ENCODE data around the gene NR0B2. TPM values are rescaled to one million over a fixed set of nuclear protein-coding genes. Genes with fewer than 3 reads are reported as not detected.

Gene NR0B2
- total and polyA plus RNA-seq, 9 donors, result 0.11 to 4.5 (median 0.38) TPM; not detected in 5

- H3K9me3 ChIP-seq (replicated peaks; ENCODE audit: control insufficient read depth, low read depth, low read length), result no peaks in the 10 kb centered on the region
- no peaks in the 10 kb centered on the region for H3K4me1 ChIP-seq (ENCODE audit: control insufficient read depth, insufficient read depth, low read length)
- H3K36me3 ChIP-seq (ENCODE audit: control insufficient read depth, insufficient read depth, low read length), result peaks cover 57% of the 10 kb centered on the region
- H3K27me3 ChIP-seq (ENCODE audit: control insufficient read depth, insufficient read depth, low read length), result no peaks in the 10 kb centered on the region
- H3K27ac ChIP-seq (ENCODE audit: low read length), result no peak overlapping the region
- 86% methylated on average over 2 of the region's 4 CpGs for WGBS (ENCODE audit: insufficient coverage)
- no peak overlapping the region for H3K4me3 ChIP-seq (ENCODE audit: low read length)
- no peak for DNase-seq
Observed at GRCh38 chr1:26938004-26938658, 24.4 kb upstream of the NR0B2 start.

- Histone ChIP-seq H3K9me3 (replicated peaks; ENCODE audit: control insufficient read depth, low read depth, low read length) (no peaks in the 10 kb centered on the region), H3K36me3 (ENCODE audit: control insufficient read depth, insufficient read depth, low read length) (peaks cover 53% of the 10 kb centered on the region), H3K27ac (ENCODE audit: low read length) (no peak overlapping the region), H3K27me3 (ENCODE audit: control insufficient read depth, insufficient read depth, low read length) (no peaks in the 10 kb centered on the region), H3K4me3 (ENCODE audit: low read length) (no peak overlapping the region), H3K4me1 (ENCODE audit: control insufficient read depth, insufficient read depth, low read length) (no peaks in the 10 kb centered on the region)
- WGBS (ENCODE audit: insufficient coverage), result 100% methylated on average over 3 of the region's 6 CpGs
- DNase-seq, result no peak
Observed at GRCh38 chr1:26936823-26937222, 23.0 kb upstream of the NR0B2 start.

- Histone ChIP-seq H3K4me3 (ENCODE audit: low read length) (no peak overlapping the region), H3K4me1 (ENCODE audit: control insufficient read depth, insufficient read depth, low read length) (no peaks in the 10 kb centered on the region), H3K36me3 (ENCODE audit: control insufficient read depth, insufficient read depth, low read length) (peaks cover 40% of the 10 kb centered on the region), H3K27me3 (ENCODE audit: control insufficient read depth, insufficient read depth, low read length) (no peaks in the 10 kb centered on the region), H3K27ac (ENCODE audit: low read length) (no peak overlapping the region), H3K9me3 (replicated peaks; ENCODE audit: control insufficient read depth, low read depth, low read length) (no peaks in the 10 kb centered on the region)
- WGBS (ENCODE audit: insufficient coverage), result no CpG with 5 or more reads among the region's 3 CpGs
- DNase-seq, result peak; percentile 35
Observed at GRCh38 chr1:26932531-26932930, 18.8 kb upstream of the NR0B2 start.

- Histone ChIP-seq H3K27me3 (ENCODE audit: control insufficient read depth, insufficient read depth, low read length) (no peaks in the 10 kb centered on the region), H3K36me3 (ENCODE audit: control insufficient read depth, insufficient read depth, low read length) (peaks cover 35% of the 10 kb centered on the region), H3K27ac (ENCODE audit: low read length) (no peak overlapping the region), H3K4me1 (ENCODE audit: control insufficient read depth, insufficient read depth, low read length) (peaks cover 17% of the 10 kb centered on the region), H3K9me3 (replicated peaks; ENCODE audit: control insufficient read depth, low read depth, low read length) (no peaks in the 10 kb centered on the region), H3K4me3 (ENCODE audit: low read length) (no peak overlapping the region)
- WGBS (ENCODE audit: insufficient coverage), result 89% methylated on average over 3 of the region's 3 CpGs
- no peak for DNase-seq
Observed at GRCh38 chr1:26923711-26924110, 9.9 kb upstream of the NR0B2 start.

GRCh38 chr1:26922901-26923300, 9.1 kb upstream of the NR0B2 start:
- peaks cover 17% of the 10 kb centered on the region for H3K4me1 ChIP-seq (ENCODE audit: control insufficient read depth, insufficient read depth, low read length)
- no peak overlapping the region for H3K4me3 ChIP-seq (ENCODE audit: low read length)
- no peaks in the 10 kb centered on the region for H3K27me3 ChIP-seq (ENCODE audit: control insufficient read depth, insufficient read depth, low read length)
- H3K27ac ChIP-seq (ENCODE audit: low read length), result no peak overlapping the region
- peaks cover 31% of the 10 kb centered on the region for H3K36me3 ChIP-seq (ENCODE audit: control insufficient read depth, insufficient read depth, low read length)
- DNase-seq, result no peak
- no peaks in the 10 kb centered on the region for H3K9me3 ChIP-seq (replicated peaks; ENCODE audit: control insufficient read depth, low read depth, low read length)
- no CpG with 5 or more reads among the region's 3 CpGs for WGBS (ENCODE audit: insufficient coverage)

- Histone ChIP-seq H3K27me3 (ENCODE audit: control insufficient read depth, insufficient read depth, low read length) (no peaks in the 10 kb centered on the region), H3K27ac (ENCODE audit: low read length) (no peak overlapping the region), H3K4me3 (ENCODE audit: low read length) (peak overlapping the region; percentile 93), H3K4me1 (ENCODE audit: control insufficient read depth, insufficient read depth, low read length) (peaks cover 17% of the 10 kb centered on the region), H3K9me3 (replicated peaks; ENCODE audit: control insufficient read depth, low read depth, low read length) (no peaks in the 10 kb centered on the region), H3K36me3 (ENCODE audit: control insufficient read depth, insufficient read depth, low read length) (peaks cover 29% of the 10 kb centered on the region)
- DNase-seq, result no peak
- WGBS (ENCODE audit: insufficient coverage), result 54% methylated on average over 4 of the region's 6 CpGs
Observed at GRCh38 chr1:26922431-26922729, 8.6 kb upstream of the NR0B2 start.

- no peaks in the 10 kb centered on the region for H3K9me3 ChIP-seq (replicated peaks; ENCODE audit: control insufficient read depth, low read depth, low read length)
- DNase-seq, result peak; percentile 99
- WGBS (ENCODE audit: insufficient coverage), result under 1% methylated on average over 72 of the region's 83 CpGs
- peak within 1 kb of the TSS; percentile 93 for H3K4me3 ChIP-seq (ENCODE audit: low read length)
- peaks cover 17% of the 10 kb centered on the region for H3K4me1 ChIP-seq (ENCODE audit: control insufficient read depth, insufficient read depth, low read length)
- no peaks in the 10 kb centered on the region for H3K27me3 ChIP-seq (ENCODE audit: control insufficient read depth, insufficient read depth, low read length)
- H3K27ac ChIP-seq (ENCODE audit: low read length), result peak within 1 kb of the TSS; percentile 90
- H3K36me3 ChIP-seq (ENCODE audit: control insufficient read depth, insufficient read depth, low read length), result peaks cover 26% of the 10 kb centered on the region
Observed at GRCh38 chr1:26921540-26922430, 8.0 kb upstream of the NR0B2 start, which contains the start of gene NUDC. Gene NUDC (plus strand): TSS chr1:26921743. CDS start chr1:26921849, 106 bp downstream.

GRCh38 chr1:26921126-26921539, 7.4 kb upstream of the NR0B2 start:
- peak overlapping the region; percentile 93 for H3K4me3 ChIP-seq (ENCODE audit: low read length)
- 6% methylated on average over 6 of the region's 7 CpGs for WGBS (ENCODE audit: insufficient coverage)
- DNase-seq, result no peak
- peak overlapping the region; percentile 90 for H3K27ac ChIP-seq (ENCODE audit: low read length)
- H3K36me3 ChIP-seq (ENCODE audit: control insufficient read depth, insufficient read depth, low read length), result peaks cover 19% of the 10 kb centered on the region
- peaks cover 17% of the 10 kb centered on the region for H3K4me1 ChIP-seq (ENCODE audit: control insufficient read depth, insufficient read depth, low read length)
- H3K27me3 ChIP-seq (ENCODE audit: control insufficient read depth, insufficient read depth, low read length), result no peaks in the 10 kb centered on the region
- H3K9me3 ChIP-seq (replicated peaks; ENCODE audit: control insufficient read depth, low read depth, low read length), result no peaks in the 10 kb centered on the region

- H3K27ac ChIP-seq (ENCODE audit: low read length), result no peak overlapping the region
Observed at GRCh38 chr1:26915204-26915842, 1.5 kb upstream of the NR0B2 start.

GRCh38 chr1:26913389-26913753, 404 bp downstream of the NR0B2 start:
- DNase-seq, result no peak
- Histone ChIP-seq H3K36me3 (ENCODE audit: control insufficient read depth, insufficient read depth, low read length) (no peaks in the 10 kb centered on the region), H3K27me3 (ENCODE audit: control insufficient read depth, insufficient read depth, low read length) (peaks cover 6% of the 10 kb centered on the region), H3K27ac (ENCODE audit: low read length) (no peak overlapping the region), H3K4me3 (ENCODE audit: low read length) (no peak overlapping the region), H3K9me3 (replicated peaks; ENCODE audit: control insufficient read depth, low read depth, low read length) (no peaks in the 10 kb centered on the region), H3K4me1 (ENCODE audit: control insufficient read depth, insufficient read depth, low read length) (no peaks in the 10 kb centered on the region)
- WGBS (ENCODE audit: insufficient coverage), result 88% methylated on average over 5 of the region's 5 CpGs

More at GRCh38 chr1:26915204-26915842, 1.5 kb upstream of the NR0B2 start:
- no peaks in the 10 kb centered on the region for H3K36me3 ChIP-seq (ENCODE audit: control insufficient read depth, insufficient read depth, low read length)
- no peaks in the 10 kb centered on the region for H3K4me1 ChIP-seq (ENCODE audit: control insufficient read depth, insufficient read depth, low read length)
- no peak for DNase-seq
- peaks cover 6% of the 10 kb centered on the region for H3K27me3 ChIP-seq (ENCODE audit: control insufficient read depth, insufficient read depth, low read length)
- H3K9me3 ChIP-seq (replicated peaks; ENCODE audit: control insufficient read depth, low read depth, low read length), result no peaks in the 10 kb centered on the region
- WGBS (ENCODE audit: insufficient coverage), result 52% methylated on average over 4 of the region's 5 CpGs
- H3K4me3 ChIP-seq (ENCODE audit: low read length), result no peak overlapping the region
